ENCODE results near the gene BCL6. TPM values are rescaled to one million over a fixed set of nuclear protein-coding genes. Genes with fewer than 3 reads are reported as not detected.

BCL6 gene
- total RNA-seq, 2 experiments from 2014 or later = 76.6 to 79.6 TPM

- Mint-ChIP-seq H3K27me3 (peaks cover 44% of the 10 kb centered on the region), H3K27ac (no peak overlapping the region), H3K36me3 (ENCODE audit: low read depth) (no peaks in the 10 kb centered on the region), H3K4me1 (ENCODE audit: low read depth) (no peaks in the 10 kb centered on the region), H3K4me3 (no peak overlapping the region), H3K9me3 (no peaks in the 10 kb centered on the region)
- TF ChIP-seq CTCF (IDR thresholded peaks at IDR 0.05) = no peak
- no peak for DNase-seq
- Histone ChIP-seq H3K36me3 (ENCODE audit: insufficient read depth, low read length) (no peaks in the 10 kb centered on the region), H3K9me3 (ENCODE audit: control insufficient read depth in 1 of 2, insufficient read depth in 1 of 2, low read length in 2 of 2) (no peaks in the 10 kb centered on the region), H3K27me3 (ENCODE audit: control insufficient read depth in 1 of 2, insufficient read depth in 2 of 2, low read length in 2 of 2) (peaks cover 0 to 10% of the 10 kb centered on the region in 2 experiments), H3K4me3 (ENCODE audit: low read length) (no peak overlapping the region), H3K27ac (ENCODE audit: low read depth in 1 of 2, low read length in 2 of 2) (no peak overlapping the region), H3K4me1 (ENCODE audit: insufficient read depth, low read length) (no peaks in the 10 kb centered on the region)
- ChIA-PET POLR2A (no interaction called here), CTCF (interaction anchor here (1.8 kb wide), 1 partner anchor 15 kb away, joined by 6 read pairs; no protein-coding TSS in a partner anchor)
- no peak for ATAC-seq (ENCODE audit: poor library complexity)
- intact Hi-C loops (cut with DNase I, micrococcal nuclease) = no loop called here
These were observed 50.5 kb downstream of the BCL6 start for GRCh38 chr3:187694801-187695200.

GRCh38 chr3:187693431-187693830, 51.8 kb downstream of the BCL6 start:
- Mint-ChIP-seq H3K27ac (no peak overlapping the region), H3K27me3 (peaks cover 51% of the 10 kb centered on the region), H3K9me3 (no peaks in the 10 kb centered on the region), H3K4me3 (no peak overlapping the region), H3K36me3 (ENCODE audit: low read depth) (no peaks in the 10 kb centered on the region), H3K4me1 (ENCODE audit: low read depth) (no peaks in the 10 kb centered on the region)
- Histone ChIP-seq H3K27ac (ENCODE audit: low read depth in 1 of 2, low read length in 2 of 2) (no peak overlapping the region), H3K4me3 (ENCODE audit: low read length) (no peak overlapping the region), H3K4me1 (ENCODE audit: insufficient read depth, low read length) (no peaks in the 10 kb centered on the region), H3K9me3 (ENCODE audit: control insufficient read depth in 1 of 2, insufficient read depth in 1 of 2, low read length in 2 of 2) (no peaks in the 10 kb centered on the region), H3K27me3 (ENCODE audit: control insufficient read depth in 1 of 2, insufficient read depth in 2 of 2, low read length in 2 of 2) (peaks cover 2 to 10% of the 10 kb centered on the region in 2 experiments), H3K36me3 (ENCODE audit: insufficient read depth, low read length) (no peaks in the 10 kb centered on the region)
- no peak for TF ChIP-seq CTCF (IDR thresholded peaks at IDR 0.05)
- DNase-seq (no peak), ATAC-seq (ENCODE audit: poor library complexity) (no peak)
- intact Hi-C loops (cut with DNase I, micrococcal nuclease) = no loop called here
- CTCF ChIA-PET = no interaction called here
- POLR2A ChIA-PET = no interaction called here

- H3K4me1 Mint-ChIP-seq (ENCODE audit: low read depth) = no peaks in the 10 kb centered on the region
- H3K9me3 ChIP-seq (ENCODE audit: control insufficient read depth in 1 of 2, insufficient read depth in 1 of 2, low read length in 2 of 2) = peaks cover 4 to 15% of the 10 kb centered on the region in 2 experiments
- DNase-seq = no peak
- ChIA-PET CTCF (no interaction called here), POLR2A (no interaction called here)
- intact Hi-C loops (cut with DNase I, micrococcal nuclease) = no loop called here
- ATAC-seq (ENCODE audit: poor library complexity) = no peak
- TF ChIP-seq CTCF (IDR thresholded peaks at IDR 0.05) = no peak
- no peaks in the 10 kb centered on the region for H3K36me3 Mint-ChIP-seq (ENCODE audit: low read depth)
- no peak overlapping the region for H3K27ac Mint-ChIP-seq
- H3K27ac ChIP-seq (ENCODE audit: low read depth in 1 of 2, low read length in 2 of 2) = no peak overlapping the region
- H3K9me3 Mint-ChIP-seq = no peaks in the 10 kb centered on the region
- H3K27me3 ChIP-seq (ENCODE audit: control insufficient read depth in 1 of 2, insufficient read depth in 2 of 2, low read length in 2 of 2) = peaks cover 6 to 11% of the 10 kb centered on the region in 2 experiments
- H3K4me3 Mint-ChIP-seq = no peak overlapping the region
- no peaks in the 10 kb centered on the region for H3K4me1 ChIP-seq (ENCODE audit: insufficient read depth, low read length)
- H3K4me3 ChIP-seq (ENCODE audit: low read length) = no peak overlapping the region
- H3K36me3 ChIP-seq (ENCODE audit: insufficient read depth, low read length) = no peaks in the 10 kb centered on the region
- H3K27me3 Mint-ChIP-seq = peaks cover 47% of the 10 kb centered on the region
These were observed 55.3 kb downstream of the BCL6 start for GRCh38 chr3:187689984-187690383.
